Activated CD4-positive, alpha-beta memory T cell treated with anti-CD3 and anti-CD28 coated beads, Interleukin-2, amount 10 ng/mL, durations not matched to agents 7 days and 5 days (primary cell): Measurements from ENCODE around the gene LRRC2. TPM values are rescaled to one million over a fixed set of nuclear protein-coding genes. Genes with fewer than 3 reads are reported as not detected.
A peak's percentile ranks its signal among the peaks of the same experiment; 100 is the strongest.

Experiments
- CTCF ChIA-PET: fragments of 350-600 bp; sonication (Branson Sonifier 250); formaldehyde crosslinking; loops from one replicate; lab custom pipeline; 2021; ENCODE audit warnings: antibody characterized with exemption, inconsistent platforms; lab: Charles Lee
- POLR2A ChIA-PET: fragments of 350-600 bp; sonication (Branson Sonifier 250); formaldehyde crosslinking; loops from one replicate; lab custom pipeline; 2021; ENCODE audit warnings: antibody characterized with exemption; lab: Charles Lee
- DNase-seq: peaks from one replicate; pipeline ENCODE4 v3.0.0-alpha.2; 2020
- H3K27ac Mint-ChIP-seq: one replicate; pipeline ENCODE4 v1.8.0; 2021; ENCODE audit warnings: mild to moderate bottlenecking, mixed read lengths
- H3K27me3 Mint-ChIP-seq: one replicate; pipeline ENCODE4 v1.8.0; 2021; ENCODE audit warnings: mixed read lengths
- H3K36me3 Mint-ChIP-seq: one replicate; pipeline ENCODE4 v1.8.0; 2021; ENCODE audit warnings: low read depth, mixed read lengths
- H3K4me1 Mint-ChIP-seq: one replicate; pipeline ENCODE4 v1.8.0; 2021; ENCODE audit warnings: mixed read lengths
- H3K4me3 Mint-ChIP-seq: one replicate; pipeline ENCODE4 v1.8.0; 2021; ENCODE audit warnings: mild to moderate bottlenecking, mixed read lengths
- H3K9me3 Mint-ChIP-seq: one replicate; pipeline ENCODE4 v1.8.0; 2021; ENCODE audit warnings: mixed read lengths
- total RNA-seq, 2 experiments: library from RNA; stranded (reverse); gene quantifications; one replicate each; pipeline ENCODE4 v1.2.3, GENCODE V29; 2021

The LRRC2 gene
- total RNA-seq, 2 experiments from 2014 or later: 0.35 to 0.43 TPM

DNA sequence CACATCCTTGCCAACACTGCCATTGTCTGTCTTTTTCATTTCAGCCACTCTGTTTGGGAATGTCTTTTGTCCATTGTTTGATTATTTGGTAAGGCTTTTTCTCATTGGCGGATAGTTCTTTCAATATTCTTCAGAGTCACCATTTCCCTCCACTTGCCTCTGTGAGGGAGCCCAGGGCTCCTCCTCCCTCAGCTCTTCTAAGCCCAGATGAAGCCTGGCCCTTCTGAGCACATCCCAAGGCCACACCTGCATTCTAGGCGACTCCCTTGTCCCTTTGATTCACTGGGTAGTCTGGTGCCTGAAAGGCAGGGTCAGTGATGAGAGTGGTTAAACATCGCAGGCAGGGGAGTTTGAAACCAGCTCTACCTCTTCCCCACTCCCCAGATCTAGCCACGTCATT, 89.0 kb downstream of the LRRC2 start:
- peaks cover 52% of the 10 kb centered on the region for H3K27me3 Mint-ChIP-seq
- H3K27ac Mint-ChIP-seq: no peak overlapping the region
- DNase-seq: peak; percentile 0
- ChIA-PET POLR2A (no interaction called here), CTCF (interaction anchor here (3.4 kb wide), 1 partner anchor 12 kb away, joined by 22 read pairs; no protein-coding TSS in a partner anchor)
- no peak overlapping the region for H3K4me3 Mint-ChIP-seq
- peaks cover 15% of the 10 kb centered on the region for H3K9me3 Mint-ChIP-seq
- peaks cover 12% of the 10 kb centered on the region for H3K36me3 Mint-ChIP-seq
- H3K4me1 Mint-ChIP-seq: no peaks in the 10 kb centered on the region

DNA sequence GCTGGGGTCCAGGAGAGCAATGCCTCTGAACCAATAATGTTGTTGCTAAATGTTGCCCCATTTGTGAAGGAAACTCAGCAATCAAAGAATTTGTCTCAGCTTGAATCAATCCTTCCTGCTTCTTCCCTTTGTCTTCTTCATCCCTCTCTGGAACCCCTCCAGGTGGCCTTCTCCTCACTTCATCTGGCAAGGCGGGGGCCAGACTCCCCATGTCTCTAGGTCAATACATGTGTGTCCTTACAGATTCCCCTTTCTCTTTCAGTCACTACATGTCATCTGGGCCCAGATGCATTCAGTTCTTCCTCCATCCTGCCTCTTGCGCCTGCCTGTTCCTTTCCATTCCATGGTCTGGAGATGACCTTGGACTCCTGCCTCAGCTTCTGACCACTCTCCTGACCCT, 93.4 kb downstream of the LRRC2 start:
- Mint-ChIP-seq H3K27ac (no peak overlapping the region), H3K27me3 (peaks cover 45% of the 10 kb centered on the region)

DNA sequence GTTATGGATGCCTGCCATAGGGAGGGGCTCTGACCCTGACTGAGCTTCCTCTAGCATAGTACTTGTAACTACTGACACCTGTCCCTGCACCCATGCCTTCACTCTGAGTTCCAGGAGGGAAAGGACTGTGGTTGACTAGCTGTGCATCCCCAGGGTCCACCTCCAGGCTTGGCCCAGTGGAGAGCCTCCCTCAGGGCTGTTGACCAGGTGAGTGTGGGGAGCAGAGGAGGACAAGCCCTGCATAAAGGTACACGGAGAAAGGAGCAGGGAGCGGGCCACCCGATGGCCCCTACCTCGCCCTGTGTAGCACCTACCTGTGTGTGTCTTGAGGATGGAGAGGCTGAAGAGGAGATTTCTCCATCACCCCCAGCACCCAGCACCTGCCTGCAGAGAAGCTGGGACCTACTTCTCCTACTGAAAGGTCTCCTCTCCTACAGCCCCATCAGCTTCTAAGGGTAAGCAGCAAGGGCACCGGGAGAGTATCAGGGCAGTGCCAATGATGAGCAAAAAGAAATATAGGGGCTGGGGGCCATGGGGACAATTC, 94.7 kb downstream of the LRRC2 start:
- ChIA-PET CTCF (no interaction called here), POLR2A (no interaction called here)
- Mint-ChIP-seq H3K36me3 (peaks cover 12% of the 10 kb centered on the region), H3K4me3 (no peak overlapping the region), H3K27me3 (peaks cover 36% of the 10 kb centered on the region), H3K9me3 (peaks cover 15% of the 10 kb centered on the region), H3K4me1 (no peaks in the 10 kb centered on the region), H3K27ac (no peak overlapping the region)
- peak; percentile 14 for DNase-seq

More for the DNA sequence above, 93.4 kb downstream of the LRRC2 start:
- ChIA-PET POLR2A (no interaction called here), CTCF (interaction anchor here (0.6 kb wide), 1 partner anchor 813 kb away, joined by 4 read pairs; no protein-coding TSS in a partner anchor)
- peaks cover 12% of the 10 kb centered on the region for H3K36me3 Mint-ChIP-seq
- no peak overlapping the region for H3K4me3 Mint-ChIP-seq
- no peaks in the 10 kb centered on the region for H3K4me1 Mint-ChIP-seq
- DNase-seq: peak; percentile 1
- H3K9me3 Mint-ChIP-seq: peaks cover 15% of the 10 kb centered on the region

- ChIA-PET POLR2A (no interaction called here), CTCF (interaction anchor here (1.7 to 2.9 kb wide), 2 partner anchors 18 to 21 kb away, joined by 4 to 13 read pairs; no protein-coding TSS in a partner anchor)
- H3K9me3 Mint-ChIP-seq: peaks cover 15% of the 10 kb centered on the region
- H3K4me1 Mint-ChIP-seq: no peaks in the 10 kb centered on the region
- no peak overlapping the region for H3K27ac Mint-ChIP-seq
- H3K4me3 Mint-ChIP-seq: no peak overlapping the region
- peaks cover 12% of the 10 kb centered on the region for H3K36me3 Mint-ChIP-seq
- H3K27me3 Mint-ChIP-seq: peaks cover 38% of the 10 kb centered on the region
- no peak for DNase-seq
These were observed 95.3 kb downstream of the LRRC2 start for GRCh38 chr3:46470831-46471230.

- H3K9me3 Mint-ChIP-seq: peaks cover 6% of the 10 kb centered on the region
- peak; percentile 10 for DNase-seq
- peaks cover 5% of the 10 kb centered on the region for H3K36me3 Mint-ChIP-seq
- H3K27ac Mint-ChIP-seq: no peak overlapping the region
- CTCF ChIA-PET: interaction anchor here (1.7 to 2.9 kb wide), 2 partner anchors 19 to 20 kb away, joined by 4 to 13 read pairs; no protein-coding TSS in a partner anchor
- H3K4me3 Mint-ChIP-seq: no peak overlapping the region
- peaks cover 39% of the 10 kb centered on the region for H3K27me3 Mint-ChIP-seq
- H3K4me1 Mint-ChIP-seq: no peaks in the 10 kb centered on the region
- POLR2A ChIA-PET: no interaction called here
These were observed 96.3 kb downstream of the LRRC2 start for GRCh38 chr3:46469680-46470357.

GRCh38 chr3:46468753-46469600, 97.1 kb downstream of the LRRC2 start:
- H3K4me3 Mint-ChIP-seq: no peak overlapping the region
- POLR2A ChIA-PET: no interaction called here
- H3K36me3 Mint-ChIP-seq: no peaks in the 10 kb centered on the region
- CTCF ChIA-PET: interaction anchor here (1.7 to 2.9 kb wide), 2 partner anchors 20 kb away, joined by 4 to 13 read pairs; no protein-coding TSS in a partner anchor
- H3K27me3 Mint-ChIP-seq: peaks cover 37% of the 10 kb centered on the region
- no peak overlapping the region for H3K27ac Mint-ChIP-seq
- peaks cover 3% of the 10 kb centered on the region for H3K4me1 Mint-ChIP-seq
- H3K9me3 Mint-ChIP-seq: no peaks in the 10 kb centered on the region
- peak; percentile 7 for DNase-seq

DNA sequence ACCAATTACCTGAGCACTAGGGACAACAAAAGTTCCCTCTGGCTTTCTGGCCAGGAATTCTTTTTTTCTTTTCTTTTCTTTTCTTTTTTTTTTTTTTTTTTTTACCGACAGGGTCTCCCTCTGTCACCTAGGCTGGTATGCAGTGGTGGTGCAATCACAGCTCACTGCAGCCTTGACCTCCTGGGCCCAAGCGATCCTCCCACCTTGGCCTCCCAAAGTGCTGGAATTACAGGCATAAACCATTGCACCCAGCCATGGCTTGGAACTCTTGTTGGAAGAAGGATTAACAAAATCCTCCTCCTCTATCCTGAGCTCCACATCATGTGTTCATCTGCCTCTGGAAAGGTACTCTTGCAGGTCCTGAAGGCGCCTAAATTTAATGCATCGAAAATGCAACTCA, 98.5 kb downstream of the LRRC2 start:
- no peak overlapping the region for H3K4me3 Mint-ChIP-seq
- no peaks in the 10 kb centered on the region for H3K9me3 Mint-ChIP-seq
- ChIA-PET POLR2A (no interaction called here), CTCF (interaction anchor here (0.5 kb wide), 1 partner anchor 67 kb away, joined by 3 read pairs; no protein-coding TSS in a partner anchor)
- no peak for DNase-seq
- H3K4me1 Mint-ChIP-seq: peaks cover 7% of the 10 kb centered on the region
- H3K27ac Mint-ChIP-seq: no peak overlapping the region
- peaks cover 38% of the 10 kb centered on the region for H3K27me3 Mint-ChIP-seq
- H3K36me3 Mint-ChIP-seq: no peaks in the 10 kb centered on the region

DNA sequence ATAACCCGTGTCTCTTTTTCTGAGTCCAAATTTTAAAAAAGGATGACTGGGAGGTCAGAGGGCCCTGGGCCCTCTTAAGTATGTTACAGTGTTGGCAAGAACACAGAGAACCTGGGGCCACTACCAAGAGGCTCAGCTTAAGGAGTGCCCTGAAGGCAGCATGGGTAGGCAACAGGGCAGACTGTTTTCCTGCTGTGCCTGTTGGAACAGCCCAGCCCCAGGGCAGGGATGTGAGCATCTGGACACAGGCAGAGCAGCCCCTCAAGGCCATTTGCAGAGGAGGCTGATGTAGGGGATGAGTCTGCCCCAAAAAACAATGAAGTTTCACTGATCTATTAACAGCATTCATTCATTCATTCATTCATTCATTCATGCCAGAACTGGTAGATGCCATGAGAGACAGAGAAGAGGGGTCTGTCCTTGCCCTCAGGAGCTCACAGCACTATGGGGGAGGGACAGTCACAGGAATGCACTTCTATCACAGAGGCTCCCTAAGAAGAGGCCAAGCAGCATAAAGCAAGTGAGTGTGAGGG, 99.2 kb downstream of the LRRC2 start:
- no peaks in the 10 kb centered on the region for H3K9me3 Mint-ChIP-seq
- H3K27me3 Mint-ChIP-seq: peaks cover 44% of the 10 kb centered on the region
- peaks cover 7% of the 10 kb centered on the region for H3K4me1 Mint-ChIP-seq
- no peak overlapping the region for H3K27ac Mint-ChIP-seq
- H3K36me3 Mint-ChIP-seq: no peaks in the 10 kb centered on the region
- ChIA-PET CTCF (no interaction called here), POLR2A (no interaction called here)
- H3K4me3 Mint-ChIP-seq: no peak overlapping the region
- peak; percentile 6 for DNase-seq

- H3K4me3 Mint-ChIP-seq: no peak overlapping the region
- ChIA-PET CTCF (no interaction called here), POLR2A (no interaction called here)
- H3K27me3 Mint-ChIP-seq: peaks cover 47% of the 10 kb centered on the region
- peaks cover 7% of the 10 kb centered on the region for H3K4me1 Mint-ChIP-seq
- no peak overlapping the region for H3K27ac Mint-ChIP-seq
- no peaks in the 10 kb centered on the region for H3K9me3 Mint-ChIP-seq
- no peak for DNase-seq
- no peaks in the 10 kb centered on the region for H3K36me3 Mint-ChIP-seq
These were observed 99.8 kb downstream of the LRRC2 start for GRCh38 chr3:46466273-46466672.

Other genes starting within 250 kb of the LRRC2 start
- 100 to 1,000 TPM; 167 to 174 TPM for gene CCR2, start 212.2 kb downstream of the LRRC2 start, total RNA-seq
- gene CCR5, start 195.4 kb downstream of the LRRC2 start, total RNA-seq: 10 to 100 TPM; 80.2 to 85.3 TPM
- 1 to 10 TPM; 5.4 to 6.2 TPM for gene CCRL2, start 159.0 kb downstream of the LRRC2 start, total RNA-seq
- not detected for gene LTF, start 101.4 kb downstream of the LRRC2 start, total RNA-seq
- not detected for gene RTP3, start 68.3 kb downstream of the LRRC2 start, total RNA-seq
- gene FAM240A, start 46.2 kb upstream of the LRRC2 start, total RNA-seq: not detected
- 1 to 10 TPM; 6.9 to 7.4 TPM for gene ALS2CL, start 127.4 kb upstream of the LRRC2 start, total RNA-seq
- gene TMIE, start 135.1 kb upstream of the LRRC2 start, total RNA-seq: under 1 TPM; 0.20 to 0.63 TPM
- not detected for gene PRSS50, start 151.6 kb upstream of the LRRC2 start, total RNA-seq